Measurements from ENCODE around the gene LGR6.

Gene LGR6

GRCh38 chr1:202148391-202148790, 45.2 kb upstream of the LGR6 start:
- Histone ChIP-seq H3K36me3 (replicated peaks) (no peaks in the 10 kb centered on the region), H3K4me3 (ENCODE audit: low read depth, low read length) (no peak overlapping the region), H3K27me3 (replicated peaks) (no peaks in the 10 kb centered on the region), H3K27ac (no peak overlapping the region)
- TF ChIP-seq, protein P1, sequence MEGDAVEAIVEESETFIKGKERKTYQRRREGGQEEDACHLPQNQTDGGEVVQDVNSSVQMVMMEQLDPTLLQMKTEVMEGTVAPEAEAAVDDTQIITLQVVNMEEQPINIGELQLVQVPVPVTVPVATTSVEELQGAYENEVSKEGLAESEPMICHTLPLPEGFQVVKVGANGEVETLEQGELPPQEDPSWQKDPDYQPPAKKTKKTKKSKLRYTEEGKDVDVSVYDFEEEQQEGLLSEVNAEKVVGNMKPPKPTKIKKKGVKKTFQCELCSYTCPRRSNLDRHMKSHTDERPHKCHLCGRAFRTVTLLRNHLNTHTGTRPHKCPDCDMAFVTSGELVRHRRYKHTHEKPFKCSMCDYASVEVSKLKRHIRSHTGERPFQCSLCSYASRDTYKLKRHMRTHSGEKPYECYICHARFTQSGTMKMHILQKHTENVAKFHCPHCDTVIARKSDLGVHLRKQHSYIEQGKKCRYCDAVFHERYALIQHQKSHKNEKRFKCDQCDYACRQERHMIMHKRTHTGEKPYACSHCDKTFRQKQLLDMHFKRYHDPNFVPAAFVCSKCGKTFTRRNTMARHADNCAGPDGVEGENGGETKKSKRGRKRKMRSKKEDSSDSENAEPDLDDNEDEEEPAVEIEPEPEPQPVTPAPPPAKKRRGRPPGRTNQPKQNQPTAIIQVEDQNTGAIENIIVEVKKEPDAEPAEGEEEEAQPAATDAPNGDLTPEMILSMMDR (IDR thresholded peaks at IDR 0.05; ENCODE audit: low read depth, low read length, missing control alignments), result no peak
- no peak for DNase-seq
- in situ Hi-C loops (cut with HindIII; ENCODE audit: low pct_ligation_motif_present, low sequenced_read_pairs), result loop anchor here (25.0 kb wide), 1 partner anchor 136 kb away; the partner anchor contains the start of gene ELF3

GRCh38 chr1:202149566-202149965, 44.0 kb upstream of the LGR6 start:
- in situ Hi-C loops (cut with HindIII; ENCODE audit: low pct_ligation_motif_present, low sequenced_read_pairs), result loop anchor here (25.0 kb wide), 1 partner anchor 137 kb away; the partner anchor contains the start of gene ELF3
- no peaks in the 10 kb centered on the region for H3K36me3 ChIP-seq (replicated peaks)
- no peak overlapping the region for H3K4me3 ChIP-seq (ENCODE audit: low read depth, low read length)
- no peak overlapping the region for H3K27ac ChIP-seq
- TF ChIP-seq, protein P1 (IDR thresholded peaks at IDR 0.05; ENCODE audit: low read depth, low read length, missing control alignments), result no peak
- DNase-seq, result no peak
- H3K27me3 ChIP-seq (replicated peaks), result no peaks in the 10 kb centered on the region

DNA sequence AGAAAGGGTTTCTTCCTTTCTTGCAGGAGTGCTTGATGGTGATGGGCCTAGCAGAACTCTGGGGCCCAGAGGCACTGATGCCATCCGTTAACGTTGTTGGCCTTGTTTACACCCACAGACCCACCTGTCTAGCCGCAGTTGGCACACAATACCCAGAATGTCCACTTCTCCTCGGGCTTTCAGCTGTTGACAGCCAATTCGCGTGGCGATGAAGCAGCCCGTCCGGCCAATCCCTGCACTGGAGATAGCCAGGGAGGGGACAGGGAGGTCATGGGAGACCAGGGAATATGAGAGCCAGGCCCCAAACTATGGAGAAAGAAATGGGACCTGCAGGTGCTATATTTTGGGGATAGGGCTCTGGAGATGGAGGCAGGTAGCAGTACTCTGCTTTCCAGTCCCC, 43.4 kb upstream of the LGR6 start:
- in situ Hi-C loops (cut with HindIII; ENCODE audit: low pct_ligation_motif_present, low sequenced_read_pairs), result no loop called here
- Histone ChIP-seq H3K4me3 (ENCODE audit: low read depth, low read length) (no peak overlapping the region), H3K27ac (no peak overlapping the region), H3K27me3 (replicated peaks) (no peaks in the 10 kb centered on the region), H3K36me3 (replicated peaks) (no peaks in the 10 kb centered on the region)
- DNase-seq, result no peak
- TF ChIP-seq, protein P1 (IDR thresholded peaks at IDR 0.05; ENCODE audit: low read depth, low read length, missing control alignments), result no peak

DNA sequence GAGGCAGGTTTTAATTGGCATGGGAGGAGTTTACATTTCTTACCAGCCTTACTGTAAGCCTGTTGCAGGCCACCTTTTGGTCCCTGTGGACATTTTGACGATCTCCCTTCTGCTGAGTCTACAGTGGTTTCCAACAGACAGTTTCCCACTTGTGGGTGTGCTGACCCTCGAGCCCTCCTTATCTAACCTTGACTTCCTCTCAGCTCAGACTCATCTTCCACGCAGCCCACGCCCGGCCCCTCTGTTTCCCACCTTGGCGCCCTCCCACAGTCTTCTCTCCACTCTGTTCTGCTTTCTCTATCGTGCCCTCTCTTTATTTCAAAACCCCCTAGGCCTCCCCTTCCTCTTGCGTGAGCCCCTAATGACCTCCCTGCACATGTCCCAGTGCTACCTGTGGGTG, 43.0 kb upstream of the LGR6 start:
- in situ Hi-C loops (cut with HindIII; ENCODE audit: low pct_ligation_motif_present, low sequenced_read_pairs), result no loop called here
- DNase-seq, result no peak
- TF ChIP-seq, protein P1 (IDR thresholded peaks at IDR 0.05; ENCODE audit: low read depth, low read length, missing control alignments), result no peak
- Histone ChIP-seq H3K36me3 (replicated peaks) (no peaks in the 10 kb centered on the region), H3K27ac (no peak overlapping the region), H3K27me3 (replicated peaks) (no peaks in the 10 kb centered on the region), H3K4me3 (ENCODE audit: low read depth, low read length) (no peak overlapping the region)

- no peak overlapping the region for H3K27ac ChIP-seq
- no peaks in the 10 kb centered on the region for H3K36me3 ChIP-seq (replicated peaks)
- in situ Hi-C loops (cut with HindIII; ENCODE audit: low pct_ligation_motif_present, low sequenced_read_pairs), result no loop called here
- no peak overlapping the region for H3K4me3 ChIP-seq (ENCODE audit: low read depth, low read length)
- no peak for DNase-seq
- H3K27me3 ChIP-seq (replicated peaks), result no peaks in the 10 kb centered on the region
- TF ChIP-seq, protein P1 (IDR thresholded peaks at IDR 0.05; ENCODE audit: low read depth, low read length, missing control alignments), result no peak
Measured at GRCh38 chr1:202151045-202151444, 42.6 kb upstream of the LGR6 start.

DNA sequence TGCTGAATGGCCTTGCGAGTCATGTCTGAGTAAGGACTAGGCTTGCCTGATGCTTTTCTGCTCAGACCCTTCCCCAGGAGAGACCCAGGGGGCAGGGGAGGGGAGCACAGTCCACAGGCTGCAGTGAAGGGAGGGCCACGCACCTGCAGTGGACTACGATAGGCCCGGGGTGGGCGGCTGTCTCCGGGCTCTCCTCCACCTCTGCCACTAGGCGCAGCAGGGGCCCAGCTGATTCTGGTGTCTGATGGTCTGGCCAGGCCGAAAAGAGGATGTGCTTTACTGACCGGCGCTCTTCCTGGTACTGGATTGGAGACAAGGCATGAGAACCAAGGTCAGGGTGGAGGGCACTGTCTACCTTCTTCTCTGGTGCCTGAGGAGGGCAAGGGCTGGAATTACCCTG, 41.2 kb upstream of the LGR6 start:
- DNase-seq, result no peak
- in situ Hi-C loops (cut with HindIII; ENCODE audit: low pct_ligation_motif_present, low sequenced_read_pairs), result no loop called here
- H3K27ac ChIP-seq, result no peak overlapping the region
- H3K4me3 ChIP-seq (ENCODE audit: low read depth, low read length), result no peak overlapping the region
- H3K36me3 ChIP-seq (replicated peaks), result no peaks in the 10 kb centered on the region
- TF ChIP-seq, protein P1 (IDR thresholded peaks at IDR 0.05; ENCODE audit: low read depth, low read length, missing control alignments), result no peak
- no peaks in the 10 kb centered on the region for H3K27me3 ChIP-seq (replicated peaks)
